Ammon's horn (tissue), 1 donor: ENCODE data around the gene KCNIP1.

Experiments
- DNase-seq: peaks from one replicate; pipeline ENCODE4 v3.0.0-alpha.2; 2016; ENCODE audit warnings: low spot score

Gene KCNIP1

DNA sequence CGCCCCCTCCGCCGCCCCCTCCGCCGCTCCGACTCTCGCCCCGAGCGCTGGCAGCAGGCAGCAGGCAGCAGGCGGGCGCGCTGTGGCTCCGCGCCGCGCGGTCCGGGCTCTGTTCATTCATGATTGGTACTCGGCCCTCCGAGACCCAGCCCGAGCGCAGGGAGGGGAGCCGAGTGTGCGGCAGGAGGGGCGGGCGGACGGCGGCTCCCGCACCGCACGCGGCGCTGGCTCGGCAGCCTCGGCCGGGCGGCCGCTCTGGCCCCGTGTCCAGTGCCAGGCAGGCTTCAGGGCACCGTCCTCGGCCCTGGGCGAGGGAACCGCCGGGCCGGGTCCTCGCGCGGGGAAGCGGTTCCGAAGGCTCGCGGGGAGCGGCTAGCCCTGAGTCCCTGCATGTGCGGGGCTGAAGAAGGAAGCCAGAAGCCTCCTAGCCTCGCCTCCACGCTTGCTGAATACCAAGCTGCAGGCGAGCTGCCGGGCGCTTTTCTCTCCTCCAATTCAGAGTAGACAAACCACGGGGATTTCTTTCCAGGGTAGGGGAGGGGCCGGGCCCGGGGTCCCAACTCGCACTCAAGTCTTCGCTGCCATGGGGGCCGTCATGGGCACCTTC lies at the start of gene KCNIP1:
Gene KCNIP1 (plus strand): TSS at position 31 of the 607 bp plus-strand sequence.
- DNase-seq: peak; percentile 51

DNA sequence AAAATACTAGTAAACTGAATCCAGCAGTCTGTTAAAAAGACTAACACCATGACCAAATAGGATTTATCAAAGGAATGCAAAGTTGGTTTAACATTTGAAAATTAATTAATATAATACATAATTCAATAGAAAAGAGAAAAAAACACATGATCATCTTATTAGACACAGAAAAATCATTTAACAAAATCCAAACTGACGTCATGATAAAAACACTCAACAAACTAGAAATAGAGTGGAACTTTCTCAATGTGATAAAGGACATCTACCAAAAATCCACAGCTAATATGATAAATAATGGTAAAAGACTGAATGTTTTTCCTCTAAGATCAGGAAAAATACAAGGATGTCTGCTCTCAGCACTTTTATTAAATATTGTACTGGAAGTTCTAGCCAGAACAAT lies 40.4 kb upstream of the KCNIP1 start:
- no peak for DNase-seq

DNA sequence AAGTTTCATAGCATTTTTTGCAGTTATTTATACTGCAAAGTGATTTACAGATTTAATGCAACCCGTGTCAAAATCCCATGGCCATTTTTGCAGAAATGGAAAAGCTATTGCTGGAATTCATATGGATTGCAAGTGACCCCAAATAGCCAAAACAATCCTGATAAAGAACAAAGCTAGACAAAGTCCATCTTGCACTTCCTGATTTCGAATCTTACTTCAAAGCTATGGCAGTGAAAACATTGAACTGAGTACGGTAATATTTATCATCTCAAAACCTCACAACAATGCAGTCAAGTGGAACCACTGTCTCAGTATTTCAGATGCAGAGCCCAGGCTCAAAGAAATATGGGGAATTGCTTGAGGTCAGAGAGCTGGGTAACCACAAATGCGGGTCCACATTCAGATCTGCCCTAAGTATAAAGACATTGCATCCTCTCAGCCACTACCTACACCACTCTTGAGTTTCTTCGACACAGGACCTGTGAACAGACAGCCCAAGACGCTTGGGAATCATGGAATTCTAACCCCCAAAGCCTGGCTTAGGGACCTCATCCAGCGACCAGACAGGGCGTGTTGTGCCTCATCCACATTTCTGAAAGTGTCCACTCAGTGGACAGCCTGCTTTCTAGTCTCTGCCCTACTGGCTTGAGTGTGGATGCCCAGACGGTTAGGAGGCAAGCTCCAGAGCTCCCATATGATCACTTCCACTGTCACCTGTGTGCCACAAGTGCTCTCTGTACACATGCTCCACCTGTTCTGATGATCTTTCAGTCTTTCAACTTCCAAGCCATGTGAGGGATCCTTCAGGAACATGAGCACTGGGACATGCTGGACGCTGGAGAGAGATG lies 39.3 kb upstream of the KCNIP1 start:
- no peak for DNase-seq

DNA sequence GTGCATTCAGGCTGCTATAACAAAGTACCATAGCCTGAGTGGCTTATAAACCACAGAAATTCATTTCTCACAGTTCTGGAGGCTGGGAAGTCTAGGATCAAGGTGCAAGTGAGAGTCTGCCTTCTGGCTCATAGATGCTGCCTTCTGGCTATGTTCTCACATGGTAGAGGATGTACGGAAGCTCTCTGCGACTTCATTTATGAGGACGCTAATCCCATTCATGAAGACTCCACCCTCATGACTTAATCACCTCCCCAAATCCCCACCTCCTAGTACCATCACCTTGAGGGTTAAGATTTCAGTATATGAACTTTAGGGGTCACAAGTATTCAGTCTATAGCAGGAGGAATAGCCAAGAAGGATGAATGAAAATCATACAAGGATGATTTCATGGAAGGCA lies 37.3 kb upstream of the KCNIP1 start:
- no peak for DNase-seq

DNA sequence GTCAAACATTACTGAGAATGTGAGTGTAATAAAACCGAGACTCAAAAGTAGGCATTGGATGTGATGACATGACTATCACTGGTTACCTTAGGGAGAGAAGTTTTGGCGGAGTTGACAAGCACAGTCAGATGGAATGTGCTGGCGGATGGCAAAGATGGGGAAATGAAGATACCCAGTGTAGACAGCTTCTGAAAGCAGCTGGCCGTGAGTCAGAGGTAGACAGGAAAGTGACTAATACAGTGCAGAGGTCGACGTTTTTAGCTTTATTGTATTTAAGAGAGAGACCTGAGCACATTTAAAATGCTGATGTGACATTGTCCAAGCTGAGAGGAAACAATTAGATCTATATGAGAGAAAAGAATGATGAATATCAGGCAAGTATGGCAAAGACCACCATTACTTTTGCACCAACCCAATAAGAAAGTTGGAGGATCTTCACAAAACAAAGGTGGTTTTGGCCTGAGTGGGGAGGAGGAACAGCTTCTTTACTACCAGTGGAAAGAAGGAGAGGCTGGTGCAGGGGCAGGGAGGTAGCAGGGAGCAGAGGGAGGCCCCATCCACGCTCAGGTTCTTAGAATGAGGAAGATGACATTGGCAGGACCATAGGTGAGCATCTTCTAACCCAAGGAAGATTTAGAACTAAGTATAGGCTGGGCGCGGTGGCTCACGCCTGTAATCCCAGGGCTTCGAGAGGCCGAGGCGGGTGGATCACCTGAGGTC lies 36.7 kb upstream of the KCNIP1 start:
- DNase-seq: no peak

DNA sequence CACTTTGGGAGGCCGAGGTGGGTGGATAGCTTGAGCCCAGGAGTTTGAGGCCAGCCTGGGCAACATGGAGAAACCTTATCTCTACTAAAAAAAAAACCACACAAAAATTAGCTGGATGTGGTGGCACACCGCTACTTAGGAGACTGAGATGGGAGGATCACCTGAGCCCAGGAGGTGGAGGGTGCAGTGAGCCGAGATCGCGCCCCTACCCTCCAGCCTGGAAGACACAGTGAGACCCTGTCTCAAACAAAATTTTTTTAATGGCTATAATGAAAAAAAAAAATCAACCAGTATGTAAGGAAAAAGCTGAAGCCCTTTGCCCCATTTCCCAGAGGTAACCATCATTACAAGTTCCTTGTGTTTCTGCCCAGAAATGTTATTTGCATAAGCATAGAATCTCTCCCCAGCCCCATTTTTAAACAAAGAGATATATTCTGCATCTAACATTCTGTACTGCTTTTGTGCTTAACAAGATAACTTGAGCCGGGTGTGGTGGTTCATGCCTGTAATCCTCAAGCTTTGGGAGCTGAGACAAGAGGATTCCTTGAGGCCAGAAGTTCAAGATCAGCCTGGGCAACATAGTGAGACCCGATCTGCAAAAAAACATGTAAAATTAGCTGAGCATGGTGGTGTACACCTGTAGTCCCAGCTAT lies 35.1 kb upstream of the KCNIP1 start:
- no peak for DNase-seq

DNA sequence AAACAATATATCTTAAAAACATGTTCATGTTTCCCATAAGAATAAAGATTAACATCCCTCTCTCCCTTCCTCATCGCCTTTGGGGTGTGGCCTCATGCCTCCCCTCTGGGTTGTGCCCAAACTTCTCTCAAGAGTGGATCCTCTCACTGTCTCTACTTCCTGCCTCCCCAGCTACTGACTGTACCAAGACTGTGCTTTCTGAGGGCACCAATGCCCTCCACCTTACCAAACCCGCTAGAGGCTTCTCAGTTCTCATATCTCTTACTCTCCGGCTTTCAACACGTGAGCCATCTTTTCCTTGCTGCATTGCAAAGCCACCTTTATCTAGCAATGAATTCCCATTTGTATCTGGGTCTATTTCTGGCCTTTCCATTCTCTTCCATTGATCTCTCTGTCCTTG lies 34.4 kb upstream of the KCNIP1 start:
- no peak for DNase-seq

DNA sequence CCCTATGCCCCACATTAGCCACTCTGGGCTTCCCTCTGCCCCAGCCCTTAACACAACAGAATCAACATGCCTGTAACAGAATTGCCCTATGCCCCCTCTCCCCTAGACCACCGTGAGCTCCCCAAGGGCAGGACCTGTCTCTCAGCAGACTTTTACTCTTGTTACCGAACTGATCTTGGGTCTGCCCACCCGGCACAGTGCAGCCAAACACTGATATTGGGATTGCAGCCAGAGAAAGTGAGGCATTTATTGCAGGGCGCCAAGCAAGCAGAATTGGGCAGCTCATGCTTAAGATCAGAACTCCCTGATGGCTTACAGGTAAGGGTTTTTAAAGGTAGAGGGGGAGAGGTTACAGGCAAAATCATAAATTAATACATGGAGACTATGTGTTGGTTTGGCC lies 33.5 kb upstream of the KCNIP1 start:
- DNase-seq: no peak

DNA sequence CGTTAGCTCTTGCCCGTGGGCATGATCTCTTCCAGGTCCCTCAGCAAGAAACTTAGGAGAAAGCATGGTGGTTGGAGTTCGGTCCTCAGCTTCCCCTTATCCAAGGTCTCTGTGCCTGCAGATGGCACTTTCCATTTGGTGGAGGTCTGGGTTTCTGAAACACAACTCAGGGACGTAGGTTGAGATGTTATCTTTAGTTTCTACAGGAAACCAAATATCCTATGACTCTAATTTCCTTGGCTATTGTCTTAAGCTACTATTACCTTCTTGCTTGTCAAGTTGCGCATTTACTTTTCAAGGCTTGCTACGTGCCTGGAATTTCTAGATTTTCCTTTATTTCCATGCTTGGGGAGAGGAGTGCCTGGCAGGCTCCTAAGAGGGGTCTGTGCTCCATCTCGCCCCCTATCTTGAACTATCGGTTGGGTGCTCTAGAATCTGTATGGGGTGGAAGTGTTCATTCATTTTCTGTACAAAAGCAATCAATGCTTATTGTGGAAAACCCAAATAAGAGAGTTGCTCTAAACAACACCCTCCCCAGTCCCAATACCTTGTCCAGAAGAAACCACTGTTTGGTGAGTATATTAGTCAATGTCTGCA lies 32.9 kb upstream of the KCNIP1 start:
- no peak for DNase-seq

DNA sequence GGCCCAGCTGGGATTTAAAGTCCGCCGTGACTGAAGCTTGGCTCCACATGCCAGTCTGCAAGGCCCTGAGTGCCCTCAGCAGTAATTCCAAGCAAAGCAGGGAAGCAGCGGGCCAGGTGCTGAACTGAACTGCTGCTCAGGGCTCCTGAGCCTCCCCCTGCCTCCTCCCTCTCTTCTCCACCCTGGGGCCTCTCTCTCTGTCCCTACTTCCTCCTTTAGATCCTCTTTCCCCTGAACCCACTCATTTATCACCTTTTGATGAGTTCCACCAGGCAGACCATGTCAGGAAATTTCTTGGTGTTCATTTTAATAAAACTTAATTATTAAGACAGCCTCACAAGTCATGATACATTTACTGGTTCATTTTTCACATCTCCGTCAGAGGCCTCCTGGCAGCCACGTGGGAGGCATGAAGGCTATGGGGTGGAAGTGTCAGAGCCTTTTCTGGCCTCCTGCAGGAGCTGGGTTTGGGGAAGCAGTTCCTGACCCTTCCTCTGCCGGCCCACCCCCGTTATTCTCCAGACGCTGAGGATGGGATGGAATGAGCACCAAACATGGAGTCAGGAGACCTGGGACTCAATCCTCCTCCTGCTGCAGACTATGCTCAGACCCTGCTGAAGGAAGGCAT lies 32.2 kb upstream of the KCNIP1 start:
- no peak for DNase-seq

DNA sequence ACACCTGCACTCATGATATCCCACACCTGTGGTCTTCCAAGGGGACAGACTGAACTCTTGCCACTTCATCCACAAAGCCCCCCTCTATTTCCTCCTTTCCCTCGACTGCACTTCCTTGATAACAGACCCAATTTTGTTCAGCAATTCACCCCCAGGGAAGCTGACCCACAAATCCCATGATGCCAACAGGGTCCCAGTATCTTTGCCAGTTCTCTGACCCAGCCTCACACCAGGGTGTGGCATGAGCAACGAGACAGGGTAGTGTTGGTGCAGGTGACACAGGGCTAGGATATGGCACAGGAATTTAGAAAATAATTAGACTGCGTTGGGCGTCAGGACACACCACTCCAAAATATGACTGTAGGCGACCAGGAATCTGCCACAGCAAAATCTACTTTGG lies 30.2 kb upstream of the KCNIP1 start:
- DNase-seq: no peak

DNA sequence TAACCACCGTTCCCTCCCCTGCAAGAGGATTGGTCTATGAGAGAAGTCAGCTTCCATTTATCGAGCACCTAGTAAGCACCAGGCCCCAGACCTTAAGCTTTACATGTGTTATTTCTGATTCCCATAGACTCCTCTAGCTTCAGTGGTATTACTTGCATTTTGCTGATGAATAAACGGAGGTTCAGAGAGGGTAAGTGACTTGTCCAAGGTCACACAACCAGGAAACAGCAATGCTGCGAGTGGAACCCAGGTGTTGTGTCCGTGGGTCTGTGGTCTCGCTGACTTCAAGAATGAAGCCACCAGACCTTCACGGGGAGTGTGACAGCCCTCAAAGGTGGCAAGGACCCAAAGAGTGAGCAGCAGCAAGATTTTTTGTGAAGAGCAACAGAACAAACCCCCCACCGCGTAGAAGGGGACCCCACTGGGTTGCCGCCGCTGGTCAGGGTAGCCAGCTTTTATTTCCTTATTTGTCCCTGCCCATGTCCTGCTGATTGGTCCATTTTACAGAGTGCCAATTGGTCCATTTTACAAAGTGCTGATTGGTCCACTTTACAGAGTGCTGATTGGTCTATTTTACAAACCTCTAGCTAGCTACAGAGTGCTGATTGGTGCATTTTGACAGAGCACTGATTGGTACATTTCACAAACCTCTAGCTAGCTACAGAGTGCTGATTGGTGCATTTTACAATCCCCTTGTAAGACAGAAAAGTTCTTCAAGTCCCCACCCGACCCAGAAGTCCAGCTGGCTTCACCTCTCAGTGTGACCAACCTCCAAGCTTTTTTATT lies 29.1 kb upstream of the KCNIP1 start:
- no peak for DNase-seq

DNA sequence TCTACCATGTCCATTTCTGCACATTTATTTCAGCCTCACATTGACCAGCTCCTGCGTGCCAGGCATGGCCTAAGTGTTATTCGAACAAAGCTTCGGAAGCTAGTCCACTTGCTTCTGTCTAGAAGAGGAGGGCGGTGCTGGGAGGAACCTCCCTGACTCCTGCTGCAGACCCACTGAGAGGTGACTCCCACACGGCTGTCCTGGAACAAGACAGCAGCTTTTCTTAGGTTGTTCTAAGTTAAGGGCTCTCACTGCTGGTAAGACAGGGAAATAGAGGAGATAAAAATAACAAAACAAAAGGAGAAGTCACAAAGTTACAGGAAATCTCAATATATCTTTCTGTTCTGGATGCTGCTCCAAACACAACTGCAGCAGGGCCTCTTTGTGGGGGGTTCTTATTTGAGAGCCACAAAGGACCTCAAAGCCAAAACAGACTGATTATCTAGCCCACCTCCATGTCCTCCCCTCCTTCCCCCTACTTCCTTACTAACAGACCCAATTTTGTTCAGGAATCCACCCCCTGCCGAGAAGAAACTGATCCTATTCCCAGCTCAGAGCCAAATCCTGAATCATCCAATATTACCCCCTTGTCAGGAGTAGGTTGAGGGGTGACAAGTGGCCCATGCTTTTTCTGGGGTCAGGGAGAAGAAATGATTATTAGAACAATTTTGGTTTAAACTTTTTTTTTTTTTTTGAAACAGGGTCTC lies 28.4 kb upstream of the KCNIP1 start:
- no peak for DNase-seq

DNA sequence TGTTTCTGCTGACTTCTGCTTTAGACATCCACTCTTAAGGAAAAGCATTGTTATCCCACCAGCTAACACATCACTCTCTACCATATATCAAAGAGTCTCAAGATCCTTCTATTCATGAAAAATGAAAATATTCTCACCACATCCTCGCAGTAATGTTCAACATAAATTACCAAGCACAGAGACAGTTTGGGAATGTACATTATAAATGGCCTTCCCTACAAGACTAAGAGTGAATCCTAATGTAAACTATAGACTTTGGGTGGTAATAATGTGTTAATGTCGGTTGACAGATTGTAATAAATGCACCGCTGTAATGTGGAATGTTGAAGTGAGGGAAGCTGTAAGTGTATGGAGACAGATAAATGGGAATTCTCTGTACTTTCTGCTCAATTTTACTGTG lies 27.1 kb upstream of the KCNIP1 start:
- no peak for DNase-seq

DNA sequence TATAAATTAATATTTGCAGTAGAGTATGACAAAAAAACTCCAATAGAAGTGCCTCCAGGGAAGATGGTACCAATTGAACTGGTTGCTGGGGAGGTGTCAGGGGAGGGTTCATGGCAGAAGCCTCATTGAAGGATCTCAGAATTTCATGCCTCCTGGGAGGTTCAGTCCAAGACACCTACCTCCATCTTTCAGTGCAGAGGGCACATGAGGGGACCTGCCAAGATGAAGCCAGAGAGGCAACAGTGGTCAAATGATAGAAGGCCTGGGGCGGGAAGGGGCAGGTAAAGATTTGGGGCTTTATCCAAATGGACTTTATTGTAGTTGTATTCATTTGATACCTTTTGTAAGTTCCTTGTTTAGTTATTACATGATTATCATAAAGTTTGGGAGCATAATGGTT lies 25.9 kb upstream of the KCNIP1 start:
- peak; percentile 0 for DNase-seq

DNA sequence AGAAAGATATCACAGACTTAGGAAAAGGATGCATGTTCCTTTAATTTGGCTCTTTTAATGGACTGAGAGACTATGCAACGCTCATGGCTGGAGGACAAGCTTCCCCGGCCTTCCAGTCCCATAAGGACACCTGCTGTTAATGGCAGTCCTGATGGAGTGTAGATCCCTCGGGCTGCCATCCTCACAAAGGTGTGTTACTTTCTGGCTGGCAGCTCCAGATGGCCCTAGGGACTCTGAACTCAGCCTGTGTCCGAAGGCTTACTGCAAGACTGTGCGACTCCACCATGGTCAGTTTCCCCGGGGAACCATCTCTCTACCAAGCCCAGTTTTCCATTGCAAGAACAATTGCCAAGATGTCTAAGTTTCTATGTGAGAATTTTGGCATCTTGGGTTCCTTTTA lies 25.5 kb upstream of the KCNIP1 start:
- no peak for DNase-seq

DNA sequence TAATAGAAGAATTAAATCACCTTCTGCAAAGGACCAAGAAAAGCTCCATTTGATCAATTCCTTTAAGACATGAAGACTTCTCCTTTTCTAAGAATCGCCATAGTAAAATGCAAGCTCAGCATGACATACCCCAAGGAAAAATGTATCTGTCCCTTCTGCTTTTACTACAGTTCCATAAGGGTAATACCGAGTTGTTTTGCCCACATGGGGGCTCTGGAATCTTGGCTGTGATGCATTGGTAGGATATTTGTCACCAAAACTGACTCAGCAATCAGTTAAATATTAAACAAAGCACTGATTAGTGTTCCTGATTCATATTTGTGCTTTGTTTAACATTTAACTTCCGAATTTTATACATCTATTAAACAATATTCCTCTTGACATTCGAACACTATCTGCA lies 24.3 kb upstream of the KCNIP1 start:
- DNase-seq: no peak

DNA sequence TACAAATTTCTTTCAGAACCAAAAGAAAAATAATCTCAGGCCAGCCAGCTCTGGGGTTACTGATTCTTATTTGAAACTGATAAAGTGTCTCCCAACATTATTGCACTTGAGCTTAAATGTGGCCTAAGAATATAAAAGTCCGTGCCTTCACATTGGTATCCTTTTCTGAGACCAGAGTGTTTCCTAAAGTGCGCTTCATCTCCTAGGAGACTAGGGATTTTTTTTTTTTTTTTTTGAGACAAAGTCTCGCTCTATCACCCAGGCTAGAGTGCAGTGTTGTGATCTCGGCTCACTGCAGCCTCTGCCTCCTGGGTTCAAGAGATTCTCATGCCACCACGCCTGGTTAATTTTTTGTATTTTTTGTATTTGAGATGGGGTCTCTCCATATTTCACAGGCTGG lies 23.6 kb upstream of the KCNIP1 start:
- no peak for DNase-seq

DNA sequence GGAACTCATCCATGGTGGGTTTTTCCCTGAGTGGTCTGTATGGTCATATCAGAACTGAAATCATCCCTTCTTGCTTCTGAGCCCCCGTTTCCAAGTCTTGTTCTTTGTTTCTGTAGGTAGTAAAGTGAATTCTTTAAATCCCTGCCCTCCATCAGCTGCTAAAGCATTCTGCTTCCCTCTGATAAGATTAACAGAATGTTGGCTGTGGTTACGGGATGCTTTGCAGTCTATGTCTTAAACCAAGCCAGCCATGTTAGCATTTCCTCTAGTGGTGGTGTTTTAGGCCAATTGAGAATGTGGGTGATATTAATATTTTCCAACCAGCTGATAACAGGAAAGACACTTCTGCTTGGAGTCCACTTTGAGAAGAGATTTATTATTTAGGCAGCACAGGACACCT lies 22.0 kb upstream of the KCNIP1 start:
- DNase-seq: no peak

DNA sequence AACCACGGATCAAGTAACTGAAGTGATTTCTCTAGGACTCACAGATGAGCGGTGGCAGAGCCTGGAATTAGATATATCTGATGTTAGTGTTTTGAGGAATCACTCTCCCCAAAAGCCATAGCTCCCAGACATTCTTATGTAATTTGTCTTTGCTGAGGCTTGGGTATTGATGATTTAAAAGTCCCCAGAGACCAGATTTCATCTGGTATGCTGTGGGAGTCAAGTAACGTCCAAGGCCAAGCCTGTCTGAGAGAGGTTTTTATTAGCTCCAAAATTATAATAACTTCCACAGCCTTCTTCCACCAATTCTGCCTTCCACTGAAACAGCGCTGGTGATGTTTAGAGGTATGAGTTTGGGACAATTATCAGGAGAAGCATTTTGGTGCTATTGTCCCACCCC lies 21.3 kb upstream of the KCNIP1 start:
- DNase-seq: no peak
